Neural progenitor cell (in vitro differentiated cells): ENCODE data around the gene CNTNAP2. TPM values are rescaled to one million over a fixed set of nuclear protein-coding genes. Genes with fewer than 3 reads are reported as not detected.
A peak's percentile ranks its signal among the peaks of the same experiment; 100 is the strongest.

Experiments used
- DNase-seq: peaks from one replicate; pipeline ENCODE4 v3.0.0-alpha.2; 2016; ENCODE audit warnings: low spot score
- H2AFZ ChIP-seq: fragments of 200-600 bp; sonication (generic); replicated peaks from 2 replicates; pipeline ENCODE4 v1.6.1; 2016; ENCODE audit warnings: antibody characterized with exemption
- H3F3A ChIP-seq: fragments of 200-600 bp; sonication (generic); 2 replicates; pipeline ENCODE4 v1.6.1; 2016; ENCODE audit warnings: antibody characterized with exemption, low read depth
- H3K27ac ChIP-seq: fragments of 200-600 bp; sonication (generic); 2 replicates; pipeline ENCODE4 v1.5.1; 2016; ENCODE audit warnings: mild to moderate bottlenecking
- H3K27me3 ChIP-seq: fragments of 200-600 bp; sonication (generic); 2 replicates; pipeline ENCODE4 v1.6.1; 2016; ENCODE audit warnings: mild to moderate bottlenecking, moderate library complexity
- H3K36me3 ChIP-seq: fragments of 200-600 bp; sonication (generic); 2 replicates; pipeline ENCODE4 v1.5.1; 2016
- H3K4me1 ChIP-seq: fragments of 200-600 bp; sonication (generic); 2 replicates; pipeline ENCODE4 v1.6.1; 2016; ENCODE audit warnings: mixed run types
- H3K4me2 ChIP-seq: fragments of 200-600 bp; sonication (generic); 2 replicates; pipeline ENCODE4 v1.6.1; 2016
- H3K4me3 ChIP-seq: fragments of 200-600 bp; sonication (generic); 2 replicates; pipeline ENCODE4 v1.5.1; 2016
- H3K79me2 ChIP-seq: fragments of 200-600 bp; sonication (generic); 2 replicates; pipeline ENCODE4 v1.6.1; 2016; ENCODE audit warnings: low read depth
- H3K9ac ChIP-seq: fragments of 200-600 bp; sonication (generic); 2 replicates; pipeline ENCODE4 v1.6.1; 2016
- H3K9me3 ChIP-seq: fragments of 200-600 bp; sonication (generic); 2 replicates; pipeline ENCODE4 v1.5.1; 2016; ENCODE audit warnings: low read depth
- H4K20me1 ChIP-seq: fragments of 200-600 bp; sonication (generic); 2 replicates; pipeline ENCODE4 v1.6.1; 2016; ENCODE audit warnings: low read depth
- H3K27ac Mint-ChIP-seq: 3 replicates; pipeline ENCODE4 v1.8.0; 2021; ENCODE audit warnings: mixed read lengths
- H3K27me3 Mint-ChIP-seq: 2 replicates; pipeline ENCODE4 v1.8.0; 2022; ENCODE audit warnings: low read depth, mild to moderate bottlenecking, inconsistent platforms, moderate library complexity, mixed read lengths; ENCODE audit not compliant: insufficient read depth
- H3K36me3 Mint-ChIP-seq: 3 replicates; pipeline ENCODE4 v1.8.0; 2021; ENCODE audit warnings: mixed read lengths
- H3K4me1 Mint-ChIP-seq: 3 replicates; pipeline ENCODE4 v1.8.0; 2021; ENCODE audit warnings: mixed read lengths
- H3K4me3 Mint-ChIP-seq: 3 replicates; pipeline ENCODE4 v1.8.0; 2021; ENCODE audit warnings: mild to moderate bottlenecking, moderate library complexity, mixed read lengths
- H3K9me3 Mint-ChIP-seq: 3 replicates; pipeline ENCODE4 v1.8.0; 2020; ENCODE audit warnings: mixed read lengths
- CTCF ChIP-seq: fragments of 200-600 bp; sonication (generic); IDR thresholded peaks from 2 replicates; pipeline ENCODE4 v1.5.1; 2017; ENCODE audit warnings: antibody characterized with exemption, mild to moderate bottlenecking
- EZH2 ChIP-seq: fragments of 200-600 bp; sonication (generic); IDR thresholded peaks from 2 replicates; pipeline ENCODE4 v1.6.1; 2017; ENCODE audit warnings: antibody characterized with exemption, mild to moderate bottlenecking, moderate library complexity
- EZH2phosphoT487 ChIP-seq: fragments of 200-600 bp; sonication (generic); IDR thresholded peaks from 2 replicates; pipeline ENCODE4 v1.6.1; 2017; ENCODE audit warnings: antibody characterized with exemption
- total RNA-seq: library from RNA; depleted of rRNA; stranded (reverse); fragments of >200 nt; gene quantifications from 2 replicates; pipeline ENCODE4 v1.2.3, GENCODE V29; 2015; ENCODE audit warnings: low replicate concordance

Gene CNTNAP2
- total RNA-seq, 1 donor from 2014 or later = 126 TPM

- Histone ChIP-seq H3K27ac (no peak overlapping the region), H3K79me2 (no peaks in the 10 kb centered on the region), H4K20me1 (no peaks in the 10 kb centered on the region), H3K4me3 (no peak overlapping the region), H2AFZ (no peak overlapping the region), H3K36me3 (no peaks in the 10 kb centered on the region), H3K27me3 (no peaks in the 10 kb centered on the region), H3K4me2 (no peak overlapping the region), H3K4me1 (no peaks in the 10 kb centered on the region), H3K9ac (no peak overlapping the region), H3F3A (no peaks in the 10 kb centered on the region), H3K9me3 (no peaks in the 10 kb centered on the region)
- TF ChIP-seq EZH2phosphoT487 = no peak
- H3K27ac Mint-ChIP-seq = no peak overlapping the region
- DNase-seq = no peak
- no peak overlapping the region for H3K4me3 Mint-ChIP-seq
- H3K9me3 Mint-ChIP-seq = peaks cover 7% of the 10 kb centered on the region
- H3K4me1 Mint-ChIP-seq = peaks cover 23% of the 10 kb centered on the region
- no peaks in the 10 kb centered on the region for H3K36me3 Mint-ChIP-seq
- H3K27me3 Mint-ChIP-seq = peaks cover 8% of the 10 kb centered on the region
These were observed 2159.9 kb downstream of the CNTNAP2 start for GRCh38 chr7:148276314-148277041.

DNA sequence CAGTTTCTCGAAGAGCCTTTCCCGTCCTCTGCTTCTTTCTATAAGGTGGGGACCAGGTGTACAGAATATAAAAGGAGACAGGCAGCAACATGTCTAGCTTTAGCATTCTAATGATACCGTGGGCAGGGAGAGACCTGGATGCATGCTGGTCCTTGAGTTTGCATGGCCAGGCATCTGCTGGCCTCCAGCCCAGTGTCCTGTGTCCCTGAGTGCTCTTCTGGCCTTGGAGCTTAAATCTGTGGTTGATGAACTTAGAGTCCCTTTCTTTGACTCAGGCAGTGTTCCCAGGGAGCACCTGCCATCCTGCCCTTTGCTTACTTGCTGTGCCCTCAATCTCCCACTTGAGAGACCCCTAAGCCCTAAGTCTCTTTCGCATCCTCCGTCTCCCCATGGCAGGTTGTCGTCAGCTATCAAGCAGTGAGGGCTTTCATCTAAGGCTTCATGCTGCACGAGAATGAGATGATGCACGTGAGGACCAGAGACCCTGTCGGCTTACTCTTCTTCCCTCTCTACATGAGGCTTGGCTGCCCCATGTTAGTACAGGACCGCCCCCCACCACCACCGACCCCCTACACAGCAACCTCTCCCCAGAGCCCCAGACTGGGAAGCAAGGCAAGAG lies 2160.6 kb downstream of the CNTNAP2 start:
- H3K27ac ChIP-seq = no peak overlapping the region
- no peaks in the 10 kb centered on the region for H3K36me3 ChIP-seq
- no peak overlapping the region for H3K9ac ChIP-seq
- no peak for DNase-seq
- Mint-ChIP-seq H3K4me1 (peaks cover 23% of the 10 kb centered on the region), H3K9me3 (peaks cover 7% of the 10 kb centered on the region), H3K27ac (peak overlapping the region; percentile 43), H3K27me3 (peaks cover 8% of the 10 kb centered on the region), H3K36me3 (no peaks in the 10 kb centered on the region), H3K4me3 (no peak overlapping the region)
- no peak overlapping the region for H2AFZ ChIP-seq
- H3K9me3 ChIP-seq = no peaks in the 10 kb centered on the region
- no peaks in the 10 kb centered on the region for H3K27me3 ChIP-seq
- no peaks in the 10 kb centered on the region for H3K4me1 ChIP-seq
- no peaks in the 10 kb centered on the region for H3F3A ChIP-seq
- H3K4me3 ChIP-seq = no peak overlapping the region
- no peaks in the 10 kb centered on the region for H4K20me1 ChIP-seq
- H3K4me2 ChIP-seq = no peak overlapping the region
- no peaks in the 10 kb centered on the region for H3K79me2 ChIP-seq
- TF ChIP-seq EZH2phosphoT487 (no peak), CTCF (no peak), EZH2 (no peak)

GRCh38 chr7:148286150-148286549 lies 2169.5 kb downstream of the CNTNAP2 start:
- Mint-ChIP-seq H3K27ac (no peak overlapping the region), H3K27me3 (peaks cover 3% of the 10 kb centered on the region), H3K4me1 (peaks cover 8% of the 10 kb centered on the region), H3K9me3 (peaks cover 11% of the 10 kb centered on the region), H3K36me3 (no peaks in the 10 kb centered on the region), H3K4me3 (no peak overlapping the region)
- Histone ChIP-seq H3F3A (no peaks in the 10 kb centered on the region), H3K9ac (no peak overlapping the region), H3K36me3 (no peaks in the 10 kb centered on the region), H4K20me1 (no peaks in the 10 kb centered on the region), H2AFZ (no peak overlapping the region), H3K79me2 (no peaks in the 10 kb centered on the region), H3K4me1 (peaks cover 9% of the 10 kb centered on the region), H3K4me2 (no peak overlapping the region), H3K27me3 (no peaks in the 10 kb centered on the region), H3K4me3 (no peak overlapping the region), H3K27ac (no peak overlapping the region), H3K9me3 (no peaks in the 10 kb centered on the region)
- TF ChIP-seq CTCF (peak; percentile 68), EZH2phosphoT487 (no peak)
- peak; percentile 48 for DNase-seq

DNA sequence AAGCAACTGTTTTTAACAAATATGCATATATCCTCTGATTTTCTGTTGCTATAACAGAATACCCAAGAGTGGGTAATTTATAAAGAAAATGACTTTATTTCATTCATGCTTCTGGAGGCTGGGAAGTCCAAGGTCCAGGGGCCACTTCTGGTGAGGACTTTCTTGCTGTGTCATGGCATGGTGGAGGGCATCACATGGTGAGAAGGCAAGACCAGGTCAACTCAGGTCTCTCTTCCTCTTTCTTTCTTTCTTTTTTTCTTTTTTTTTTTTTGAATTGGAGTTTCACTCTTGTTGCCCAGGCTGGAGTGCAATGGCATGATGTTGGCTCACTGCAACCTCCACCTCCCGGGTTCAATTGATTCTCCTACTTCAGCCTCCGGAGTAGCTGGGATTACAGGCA lies 2170.9 kb downstream of the CNTNAP2 start:
- Mint-ChIP-seq H3K36me3 (no peaks in the 10 kb centered on the region), H3K9me3 (peaks cover 11% of the 10 kb centered on the region), H3K4me3 (no peak overlapping the region), H3K4me1 (peaks cover 22% of the 10 kb centered on the region), H3K27me3 (peaks cover 3% of the 10 kb centered on the region), H3K27ac (no peak overlapping the region)
- no peak overlapping the region for H3K4me2 ChIP-seq
- H4K20me1 ChIP-seq = no peaks in the 10 kb centered on the region
- no peak overlapping the region for H3K27ac ChIP-seq
- H3K4me1 ChIP-seq = peaks cover 22% of the 10 kb centered on the region
- no peak overlapping the region for H3K9ac ChIP-seq
- no peak overlapping the region for H3K4me3 ChIP-seq
- TF ChIP-seq CTCF (no peak), EZH2 (no peak), EZH2phosphoT487 (no peak)
- H3K36me3 ChIP-seq = no peaks in the 10 kb centered on the region
- H3F3A ChIP-seq = peaks cover 5% of the 10 kb centered on the region
- no peaks in the 10 kb centered on the region for H3K79me2 ChIP-seq
- H3K9me3 ChIP-seq = no peaks in the 10 kb centered on the region
- H3K27me3 ChIP-seq = no peaks in the 10 kb centered on the region
- no peak for DNase-seq
- H2AFZ ChIP-seq = no peak overlapping the region
